Suppressor macrophage treated with lipopolysaccharide for 4 hours (primary cell): ENCODE results near the gene SCGN.

Experiments used
- DNase-seq: peaks from one replicate; pipeline ENCODE4 v3.0.0-alpha.2; 2020

Gene SCGN

DNA sequence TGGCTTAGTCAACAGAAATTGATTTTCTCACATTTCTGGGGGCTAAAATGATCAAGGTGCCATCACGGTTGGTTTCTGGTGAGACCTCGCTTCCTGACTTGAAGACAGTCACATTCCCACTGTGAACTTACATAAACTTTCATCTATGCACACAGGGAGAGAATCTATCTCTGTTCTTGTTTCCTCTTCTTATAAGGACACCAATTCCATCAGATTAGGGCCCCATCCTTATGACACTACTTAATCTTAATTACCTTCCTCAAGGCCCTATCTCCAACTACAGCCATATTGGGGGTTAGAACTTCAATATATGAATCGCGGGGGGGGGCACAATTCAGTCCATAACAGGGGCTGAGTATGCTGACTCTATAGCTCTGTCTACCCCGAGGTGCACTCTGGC is 10.6 kb upstream of the SCGN start:
- DNase-seq = no peak

DNA sequence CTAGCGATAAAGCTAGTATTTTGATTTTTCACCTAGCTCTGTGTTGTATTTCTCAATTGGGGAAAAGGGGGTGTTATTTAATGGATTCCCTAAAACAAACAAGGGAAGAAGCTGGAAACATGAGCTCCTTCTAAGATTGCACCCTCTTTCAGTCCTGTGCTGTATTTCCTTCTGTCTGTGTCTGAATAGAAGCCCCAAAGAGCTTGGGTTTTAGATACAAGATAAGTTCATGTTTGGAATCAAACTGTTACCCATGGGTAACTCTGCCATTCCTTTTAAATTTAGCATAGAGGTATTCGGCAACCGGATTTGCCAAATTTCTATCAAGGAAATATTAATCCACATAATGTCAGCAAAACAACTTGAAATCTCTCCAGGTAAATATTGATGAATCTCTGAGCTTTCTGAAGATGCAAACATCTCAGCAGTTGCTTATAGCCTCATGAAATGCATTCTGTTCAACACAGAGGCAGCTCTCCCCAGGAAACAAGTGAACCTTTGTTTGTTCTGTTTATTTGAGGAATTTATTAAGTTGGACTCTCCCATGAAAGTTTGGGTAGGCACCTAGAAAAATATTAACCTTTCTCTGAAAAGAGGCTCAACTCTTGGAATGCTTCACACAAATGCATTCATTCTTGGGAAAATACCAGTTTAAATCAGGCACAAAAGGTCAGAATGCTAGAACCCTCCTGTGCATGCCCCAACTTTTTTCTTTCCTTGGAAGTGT is 9.9 kb upstream of the SCGN start:
- DNase-seq = no peak

DNA sequence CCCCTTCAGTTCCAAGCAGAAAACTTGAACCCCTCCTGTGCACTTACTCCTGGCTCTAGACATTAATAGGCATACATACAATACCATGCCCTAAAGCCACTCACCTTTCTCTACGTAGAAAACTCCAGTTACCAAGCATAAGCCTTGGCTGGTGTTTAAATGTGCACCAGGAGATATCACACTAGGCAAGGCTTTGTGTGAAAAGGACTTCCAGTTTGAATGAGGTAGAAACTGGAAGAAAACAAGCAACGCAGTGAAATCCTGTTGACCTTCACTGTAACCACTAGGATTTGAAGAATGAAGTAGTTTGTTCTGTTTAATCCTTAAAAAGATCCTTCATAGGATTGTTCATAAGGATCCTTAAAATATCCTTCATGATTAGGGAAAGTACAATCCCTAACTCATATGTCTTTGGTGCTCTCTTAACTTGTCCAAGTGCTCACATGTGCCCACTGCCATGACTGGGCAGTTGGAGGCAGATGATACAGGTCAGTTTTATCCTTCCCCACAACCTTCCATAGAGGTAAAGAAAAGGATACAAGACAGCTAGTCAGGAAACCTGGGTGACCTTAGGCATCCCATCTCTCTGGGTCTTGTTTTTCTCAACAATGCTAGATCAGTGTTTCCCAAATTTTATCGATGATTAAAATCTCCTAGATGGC is 9.2 kb upstream of the SCGN start:
- DNase-seq = no peak

DNA sequence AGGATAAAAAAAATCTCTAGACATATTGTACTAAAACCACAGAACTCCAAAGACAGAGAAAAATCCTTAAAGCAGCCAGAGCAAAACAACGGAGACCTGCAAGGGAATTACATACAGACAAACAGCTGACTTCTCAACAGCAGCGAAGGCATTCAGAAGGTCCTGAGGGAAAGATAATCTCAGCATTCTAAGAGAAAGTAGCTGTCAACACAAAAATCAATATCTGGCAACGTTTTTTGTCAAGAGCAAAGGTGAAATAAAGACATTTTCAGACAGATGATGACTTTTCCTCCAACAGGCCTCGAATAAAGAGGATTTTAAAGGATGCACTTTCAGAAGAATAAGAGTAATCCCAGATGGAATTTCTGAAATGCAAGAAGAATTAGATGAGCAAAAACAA is 6.1 kb upstream of the SCGN start:
- DNase-seq = no peak

DNA sequence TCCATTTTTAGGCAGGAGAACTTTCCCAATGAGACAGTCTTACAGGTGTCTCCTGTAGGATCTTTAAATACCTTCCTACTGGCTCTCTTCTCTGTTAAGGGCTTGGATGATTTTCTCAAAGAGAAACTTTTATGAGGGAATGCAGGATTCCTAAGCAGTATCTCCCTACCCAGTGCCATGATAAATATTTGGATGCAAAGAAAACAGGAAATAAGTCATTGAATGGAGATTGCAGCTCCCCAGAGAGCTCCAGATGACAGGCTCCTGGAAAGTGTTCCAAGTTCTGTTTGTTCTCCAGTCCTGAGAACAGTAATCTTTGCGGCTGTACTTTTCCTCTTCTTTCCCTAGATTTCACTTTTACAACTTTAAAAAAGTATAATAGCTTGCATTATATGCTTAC is 2.4 kb upstream of the SCGN start:
- DNase-seq = no peak

DNA sequence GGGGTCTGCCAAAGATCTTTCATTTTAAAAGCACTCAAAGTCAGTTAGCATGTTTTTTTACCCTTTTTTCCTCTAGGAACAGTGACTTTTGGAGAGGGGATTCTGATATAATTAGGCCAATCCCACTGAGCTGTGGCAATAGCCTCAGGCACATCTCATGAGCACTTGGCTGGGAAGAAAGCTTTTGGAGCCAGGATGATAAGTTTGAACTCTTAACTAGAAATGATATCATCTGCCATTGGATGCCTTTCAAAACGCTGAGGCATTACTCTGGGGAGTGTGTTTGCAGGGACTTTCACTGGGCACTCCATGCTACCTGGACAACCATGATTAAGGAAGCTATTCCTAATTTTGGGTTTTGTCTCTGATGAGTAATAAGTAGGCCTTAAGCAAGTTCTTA is 3.7 kb downstream of the SCGN start:
- no peak for DNase-seq

DNA sequence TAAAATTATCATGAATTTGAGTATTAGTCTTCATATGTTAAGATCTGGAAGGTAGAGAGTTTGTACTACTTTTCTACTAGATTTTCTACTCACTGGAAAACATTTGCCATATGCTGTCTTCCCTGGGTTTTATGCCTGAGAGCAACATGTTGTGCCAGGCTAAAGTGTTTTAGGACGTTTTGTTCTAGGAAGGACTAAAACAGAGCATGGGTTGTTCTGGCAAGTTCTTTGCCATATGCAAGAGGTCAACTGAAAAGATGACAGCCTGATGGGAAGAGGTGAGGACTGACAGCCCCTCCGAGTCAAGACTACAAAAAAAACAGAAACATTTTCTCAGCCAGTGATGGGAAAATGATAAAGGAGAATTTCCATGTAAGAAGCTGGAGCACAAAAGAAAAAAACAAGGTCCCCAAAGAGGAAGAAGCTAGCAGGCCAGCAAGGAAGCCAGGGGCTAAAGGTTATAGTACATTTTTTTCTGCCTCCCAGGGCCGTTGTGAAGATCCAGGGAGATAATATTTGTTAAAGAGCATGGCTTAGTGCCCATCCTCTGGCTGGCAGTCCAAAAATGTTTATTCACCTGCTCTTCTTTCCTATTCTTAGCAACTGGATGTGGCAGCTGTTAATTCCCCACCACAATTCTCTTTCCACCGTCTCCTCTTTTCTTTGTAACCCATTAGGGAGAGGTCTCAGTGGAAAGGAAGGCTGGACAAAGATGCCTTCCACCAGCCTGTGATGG is 7.8 kb downstream of the SCGN start:
- DNase-seq = no peak

DNA sequence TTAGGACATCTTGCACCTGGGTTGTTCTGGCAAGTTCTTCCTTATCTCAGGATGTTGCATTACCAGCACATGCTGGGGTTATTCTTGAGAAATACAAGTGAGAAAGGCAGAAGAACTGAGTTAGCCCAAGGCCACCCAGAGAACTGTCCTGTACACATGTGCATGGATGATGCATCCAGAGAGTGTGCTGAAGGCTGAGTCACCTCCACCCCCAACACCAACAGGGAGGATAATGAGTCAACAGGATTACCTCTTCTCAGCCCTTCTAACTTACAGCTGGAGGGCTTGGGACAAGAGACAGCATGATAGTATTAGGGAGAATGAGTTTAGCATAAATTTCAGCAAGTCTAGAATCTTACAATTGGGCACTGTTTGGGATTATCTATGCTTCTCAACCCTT is 8.5 kb downstream of the SCGN start:
- peak; percentile 38 for DNase-seq

DNA sequence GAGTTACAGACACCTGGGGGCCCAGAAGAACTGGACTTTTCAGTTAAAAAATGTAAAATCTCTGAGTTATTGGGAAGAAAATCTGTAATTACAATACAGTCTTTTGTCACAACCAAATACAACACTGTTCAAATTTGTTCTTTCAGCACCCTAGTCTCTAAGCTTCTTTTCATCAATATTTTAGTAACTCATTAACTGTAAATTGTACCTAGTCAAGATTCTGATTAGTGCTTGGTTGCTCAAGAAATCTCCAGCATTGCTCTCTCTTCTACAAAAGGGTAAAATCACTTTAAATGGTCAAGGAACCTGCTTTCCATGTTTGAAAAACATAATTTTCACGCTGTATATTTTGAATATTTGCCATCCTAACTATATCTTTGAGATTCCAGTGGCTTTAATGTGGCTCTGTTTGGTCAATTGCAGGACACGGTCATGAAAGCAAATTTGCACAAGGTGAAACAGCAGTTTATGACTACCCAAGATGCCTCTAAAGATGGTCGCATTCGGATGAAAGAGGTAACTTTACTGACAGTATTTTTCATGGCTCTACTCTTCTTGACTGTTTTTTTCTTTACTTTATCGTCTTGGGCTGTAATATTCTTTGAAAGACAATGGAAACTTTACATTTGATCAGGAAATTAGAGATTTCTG is 9.2 kb downstream of the SCGN start:
- no peak for DNase-seq

DNA sequence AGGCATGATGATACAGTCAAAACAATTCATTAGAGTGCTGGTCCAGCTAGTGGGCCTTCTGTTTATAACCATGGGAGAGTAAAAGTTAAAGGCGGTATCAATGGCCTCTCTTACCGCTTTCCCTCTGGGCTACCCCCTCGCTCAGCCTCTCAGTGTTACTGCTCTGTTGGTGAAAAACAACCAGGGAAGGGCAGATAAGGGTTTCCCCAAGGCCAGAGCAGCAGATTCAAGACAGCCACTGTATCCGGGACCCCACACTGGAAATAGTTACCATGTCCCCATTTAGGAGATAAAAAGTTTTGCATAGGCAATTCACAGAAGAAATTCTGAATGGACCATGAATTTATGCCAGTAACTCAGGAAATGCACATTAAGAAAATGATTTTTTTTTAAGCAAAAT is 13.4 kb downstream of the SCGN start:
- no peak for DNase-seq

DNA sequence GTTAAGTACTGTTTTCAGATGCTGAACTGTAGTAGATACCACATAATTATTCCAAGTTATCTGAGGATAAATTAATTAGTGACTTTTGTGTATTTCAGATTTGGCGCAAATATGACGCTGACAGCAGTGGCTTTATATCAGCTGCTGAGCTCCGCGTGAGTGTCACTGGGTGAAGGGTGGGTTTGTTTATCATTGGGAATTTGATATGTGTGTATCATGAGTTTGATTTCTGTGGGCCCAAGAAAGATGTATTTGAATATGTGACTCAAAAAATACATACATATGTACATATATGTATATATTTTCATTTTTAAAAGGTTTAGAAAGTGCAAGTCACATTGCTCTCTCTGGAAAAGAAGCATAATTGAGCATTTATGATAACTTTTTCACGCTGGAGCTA is 17.4 kb downstream of the SCGN start:
- DNase-seq = no peak

DNA sequence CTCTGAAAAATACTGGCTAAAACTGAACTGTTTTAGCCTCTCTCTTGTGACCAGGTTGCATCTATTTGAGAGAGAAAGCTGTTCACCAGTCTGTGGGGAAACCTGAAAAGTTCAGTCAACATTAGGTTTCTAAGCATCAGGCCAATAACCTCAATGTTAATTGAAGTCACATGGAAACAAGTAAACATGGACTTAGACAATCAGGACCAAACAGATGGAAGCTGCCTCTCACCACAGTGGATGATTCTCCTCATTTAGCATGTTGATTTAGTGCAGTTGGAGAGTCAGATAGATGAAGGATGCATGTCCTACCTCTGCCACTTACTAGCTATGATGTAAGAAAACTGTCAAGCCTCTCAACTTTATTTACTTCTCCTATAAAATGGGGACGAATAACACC is 18.2 kb downstream of the SCGN start:
- no peak for DNase-seq

DNA sequence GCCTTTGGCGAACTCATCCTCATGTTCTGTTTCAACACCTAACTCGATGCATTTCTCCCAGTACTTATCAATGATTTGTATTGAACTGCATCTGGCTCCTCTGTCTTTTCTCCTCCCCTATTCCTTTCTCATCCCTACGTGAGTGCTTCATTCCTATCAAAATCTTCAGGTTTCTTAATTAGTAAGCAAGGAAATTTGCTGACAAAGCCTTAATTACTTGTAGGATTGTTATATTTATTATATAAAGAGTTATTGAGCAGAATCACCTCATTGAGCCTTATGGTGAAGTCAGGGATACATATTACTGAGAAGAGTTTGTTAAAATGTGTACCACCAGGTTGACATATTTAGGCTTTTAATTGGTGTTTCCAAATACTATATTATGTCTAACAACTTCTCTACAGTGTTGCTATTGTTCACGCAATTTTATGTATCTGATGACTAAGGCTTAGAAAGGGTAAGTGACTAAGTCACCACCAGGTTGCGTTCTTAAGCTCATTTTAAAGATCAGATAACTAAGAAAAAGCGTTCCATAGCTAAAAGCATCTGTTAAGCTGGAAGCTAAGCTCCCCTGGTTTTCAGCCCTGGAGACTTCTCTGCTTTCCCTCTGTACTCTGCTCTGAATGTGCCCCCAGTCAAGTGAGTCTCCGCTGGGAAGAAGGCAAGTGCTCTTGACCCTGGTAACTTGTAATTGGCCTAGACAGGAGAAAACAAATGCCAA is 18.9 kb downstream of the SCGN start:
- DNase-seq = no peak

DNA sequence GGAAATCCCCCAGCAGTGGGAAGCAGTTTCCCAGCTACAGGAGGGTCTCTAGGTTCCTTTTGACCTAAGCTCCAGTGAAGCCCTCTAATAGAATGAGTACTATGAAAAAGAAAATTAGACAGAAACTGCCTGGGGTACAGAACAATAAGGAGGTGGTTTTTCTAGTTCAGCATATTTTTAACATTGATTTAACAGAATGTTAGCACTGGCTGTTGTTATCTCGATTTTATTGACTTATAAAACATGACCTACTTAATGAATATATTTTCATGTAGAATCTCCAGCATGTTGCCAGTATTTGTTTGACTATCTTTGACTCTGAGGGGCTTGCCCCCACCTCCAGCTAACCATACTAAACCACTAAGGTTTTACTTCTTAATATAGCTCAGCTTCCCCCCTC is 19.6 kb downstream of the SCGN start:
- no peak for DNase-seq

DNA sequence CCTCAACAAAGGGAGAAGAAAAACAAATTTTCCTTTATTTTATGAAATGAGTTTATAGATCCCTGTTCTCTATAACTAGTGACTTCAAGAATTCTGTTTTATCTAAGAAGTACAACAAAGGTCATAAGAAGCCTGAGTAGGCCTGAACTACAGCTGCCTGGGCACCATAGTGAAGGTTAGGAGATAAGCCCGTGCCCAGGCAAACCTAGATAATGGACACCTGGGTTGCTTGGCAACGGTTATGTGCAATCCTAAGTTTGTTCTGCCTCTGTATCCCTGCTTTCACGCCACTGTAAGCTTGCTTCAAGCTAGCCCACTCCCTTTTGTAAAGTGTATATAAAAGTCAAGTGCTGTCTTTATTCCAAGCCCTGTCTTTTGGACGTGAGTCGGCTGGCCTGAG is 23.2 kb downstream of the SCGN start:
- DNase-seq = no peak

DNA sequence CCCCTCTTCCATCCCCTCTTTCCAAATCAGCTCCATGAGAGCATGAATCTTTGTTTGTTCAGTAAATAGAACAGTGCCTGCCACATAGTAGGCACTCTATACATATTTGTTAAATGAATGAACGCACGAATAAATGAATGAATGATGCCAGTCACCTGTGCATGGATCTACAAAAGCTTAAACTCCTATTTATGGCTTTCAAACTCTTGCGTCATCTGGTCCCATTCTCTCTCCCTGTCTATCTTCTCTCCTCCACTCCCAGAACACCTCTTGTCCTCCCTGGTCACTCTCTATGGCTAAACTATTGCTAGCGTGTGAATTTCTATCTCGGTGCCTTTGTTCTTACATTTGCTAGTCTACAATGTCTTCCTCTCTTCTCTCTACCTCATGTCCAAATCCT is 24.8 kb downstream of the SCGN start:
- DNase-seq = no peak

DNA sequence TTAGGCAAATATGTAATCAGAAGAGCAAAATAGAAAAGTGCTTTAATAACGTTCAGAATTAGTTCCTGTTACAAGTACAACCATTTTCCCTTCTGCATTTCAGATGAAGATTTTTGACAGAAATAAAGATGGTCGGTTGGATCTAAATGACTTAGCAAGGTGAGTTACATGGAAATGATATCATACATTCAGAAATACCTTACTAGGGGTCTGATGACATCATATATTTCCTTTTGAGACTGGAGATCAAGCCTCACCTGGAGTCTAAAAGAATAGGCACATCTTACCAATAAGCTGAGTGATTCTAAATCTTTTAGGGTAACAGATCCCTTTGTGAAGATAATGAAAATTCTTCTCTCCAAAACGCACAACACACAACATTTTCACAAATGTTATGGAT is 29.8 kb downstream of the SCGN start:
- DNase-seq = no peak

DNA sequence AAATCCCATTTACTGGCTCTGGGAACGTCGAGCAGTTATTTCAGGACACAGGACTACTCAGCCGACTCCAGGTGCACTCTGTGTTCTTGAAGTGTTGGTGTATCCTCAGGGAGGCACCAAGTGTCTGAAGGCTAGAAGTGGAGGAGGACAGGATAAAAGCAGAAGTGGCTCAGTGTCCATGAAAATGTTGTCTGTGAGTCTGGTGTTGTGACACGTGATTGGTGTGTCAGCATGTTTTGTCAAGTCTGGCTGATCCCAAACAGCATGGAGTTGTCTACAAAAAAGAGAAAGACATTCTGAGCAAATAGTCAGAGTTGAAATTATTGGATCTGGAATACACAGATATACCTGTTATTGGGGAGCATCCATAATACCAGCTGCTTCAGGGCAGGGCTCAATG is 30.3 kb downstream of the SCGN start:
- DNase-seq = peak; percentile 17

DNA sequence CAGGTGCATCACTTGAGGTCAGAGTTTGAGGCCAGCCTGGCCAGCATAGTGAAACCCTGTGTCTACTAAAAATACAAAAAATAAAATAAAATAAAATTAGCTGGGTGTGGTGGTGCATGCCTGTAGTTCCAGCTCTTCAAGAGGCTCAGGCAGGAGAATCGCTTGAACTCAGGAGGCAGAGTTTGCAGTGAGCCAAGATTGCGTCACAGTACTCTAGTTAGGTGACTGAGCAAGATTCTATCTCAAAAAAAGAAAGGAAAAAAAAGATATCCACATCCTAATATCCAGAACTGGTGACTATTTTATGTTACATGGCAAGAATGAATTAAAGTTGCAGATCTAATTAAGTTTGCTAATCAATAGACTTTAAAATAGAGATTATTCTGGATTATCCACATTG is 32.5 kb downstream of the SCGN start:
- DNase-seq = no peak

DNA sequence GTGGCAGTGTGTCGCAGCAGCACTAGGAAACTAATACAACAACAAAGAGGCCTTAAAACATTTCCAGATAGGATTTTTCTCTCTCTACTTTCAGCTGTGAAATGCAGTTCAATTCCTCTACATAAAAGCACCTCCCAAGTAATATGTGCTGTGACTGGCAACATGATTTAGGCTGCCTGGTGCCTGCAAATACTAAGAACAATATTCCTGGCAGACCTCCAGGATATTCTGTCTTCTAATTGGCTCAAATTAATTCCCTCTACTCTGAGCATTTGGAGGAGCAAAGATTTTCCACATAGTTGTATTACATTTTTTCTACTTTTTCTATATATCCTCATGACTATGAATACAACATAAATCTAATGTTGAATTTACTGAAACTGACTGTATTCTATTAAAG is 33.2 kb downstream of the SCGN start:
- DNase-seq = no peak

DNA sequence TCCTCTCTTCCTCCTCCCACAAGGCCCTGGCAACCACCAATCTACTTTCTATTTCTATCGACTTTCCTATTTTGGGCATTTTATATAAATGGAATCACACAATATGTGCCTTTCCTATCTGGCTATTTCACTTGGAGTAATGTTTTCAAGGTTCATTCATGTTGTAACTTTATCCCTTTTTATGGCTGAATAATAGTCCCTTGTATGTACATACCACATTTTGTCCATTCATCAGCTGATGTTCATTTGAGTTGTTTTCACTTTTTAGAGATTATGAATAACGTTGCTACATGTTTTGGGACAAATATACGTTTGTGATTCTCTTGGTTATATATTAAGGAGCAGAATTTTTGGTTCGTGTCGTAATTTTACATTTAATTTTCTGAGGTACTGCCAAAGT is 33.9 kb downstream of the SCGN start:
- no peak for DNase-seq

DNA sequence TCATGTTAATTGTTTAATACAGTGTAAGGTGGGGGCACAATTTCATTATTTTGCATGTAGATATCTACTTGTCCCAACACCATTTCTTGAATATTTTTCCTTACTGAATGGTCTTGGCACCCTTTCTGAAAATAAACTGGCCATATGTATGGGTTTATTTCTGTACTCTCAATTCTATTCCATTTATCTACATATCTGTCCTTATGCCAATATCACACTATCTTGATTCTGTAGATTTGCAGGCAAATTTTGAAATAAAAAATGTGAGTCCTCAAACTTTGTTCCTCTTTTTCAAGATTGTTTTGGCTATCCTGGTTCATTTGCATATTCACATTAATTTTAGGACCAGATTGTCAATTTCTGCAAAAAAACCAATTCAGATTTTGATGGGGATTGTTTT is 34.8 kb downstream of the SCGN start:
- DNase-seq = no peak

DNA sequence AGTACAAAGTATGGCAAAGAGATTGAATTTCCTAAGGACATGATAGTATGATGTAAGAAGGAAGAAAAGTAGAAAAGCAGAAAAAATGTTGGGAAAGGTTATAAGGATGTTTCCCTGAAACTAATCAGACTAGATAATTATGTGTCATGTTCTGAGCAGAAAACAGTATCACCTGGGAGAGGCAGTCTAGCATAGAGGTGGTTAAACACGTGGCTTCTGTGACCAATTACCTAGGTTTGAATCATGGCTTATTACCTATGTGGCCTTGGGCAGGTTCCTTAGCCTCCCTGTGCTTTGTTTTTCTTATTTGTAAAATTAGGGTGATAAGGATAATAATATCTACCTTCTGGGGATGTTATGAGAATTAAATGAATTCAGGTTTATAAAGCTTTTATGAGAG is 38.0 kb downstream of the SCGN start:
- DNase-seq = no peak
